Testis (tissue), 2 donors: ENCODE results near the gene KIF12.

Experiments
- POLR2A ChIP-seq: fragments of 450-650 bp; IDR thresholded peaks from one replicate; pipeline ENCODE4 v1.6.1; 2017; ENCODE audit warnings: antibody characterized with exemption, mild to moderate bottlenecking, moderate library complexity
- TF ChIP-seq, protein P1 (sequence below), 3 experiments: fragments of 450-650 bp in 2 of 3; fragments of 200-600 bp in 1 of 3; sonication (generic) in 1 of 3; IDR thresholded peaks; one replicate each; pipeline ENCODE4 v1.5.1; 2016 to 2019; ENCODE audit warnings: antibody characterized with exemption in 3 of 3, mild to moderate bottlenecking in 2 of 3, moderate library complexity in 1 of 3

DNA sequence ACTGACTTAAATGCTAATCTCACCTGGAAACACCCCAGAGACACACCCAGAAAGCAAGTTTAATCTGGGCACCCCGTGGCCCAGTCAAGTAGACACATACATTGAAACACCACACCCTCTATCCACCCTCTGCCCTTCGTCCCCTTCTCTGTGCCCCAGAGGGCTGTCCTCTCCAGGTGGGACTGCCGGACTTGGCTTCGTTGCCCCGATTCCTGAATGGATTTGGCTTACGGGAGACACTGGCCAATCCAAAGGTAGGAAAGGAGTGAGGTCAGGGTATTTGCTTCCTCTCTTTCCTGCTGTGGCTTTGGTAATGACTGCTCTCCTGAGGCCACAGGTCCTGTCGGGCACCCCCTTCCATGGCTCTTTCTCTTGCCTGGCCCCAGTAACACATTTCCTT is 31.0 kb upstream of the KIF12 start:
- TF ChIP-seq, protein P1, sequence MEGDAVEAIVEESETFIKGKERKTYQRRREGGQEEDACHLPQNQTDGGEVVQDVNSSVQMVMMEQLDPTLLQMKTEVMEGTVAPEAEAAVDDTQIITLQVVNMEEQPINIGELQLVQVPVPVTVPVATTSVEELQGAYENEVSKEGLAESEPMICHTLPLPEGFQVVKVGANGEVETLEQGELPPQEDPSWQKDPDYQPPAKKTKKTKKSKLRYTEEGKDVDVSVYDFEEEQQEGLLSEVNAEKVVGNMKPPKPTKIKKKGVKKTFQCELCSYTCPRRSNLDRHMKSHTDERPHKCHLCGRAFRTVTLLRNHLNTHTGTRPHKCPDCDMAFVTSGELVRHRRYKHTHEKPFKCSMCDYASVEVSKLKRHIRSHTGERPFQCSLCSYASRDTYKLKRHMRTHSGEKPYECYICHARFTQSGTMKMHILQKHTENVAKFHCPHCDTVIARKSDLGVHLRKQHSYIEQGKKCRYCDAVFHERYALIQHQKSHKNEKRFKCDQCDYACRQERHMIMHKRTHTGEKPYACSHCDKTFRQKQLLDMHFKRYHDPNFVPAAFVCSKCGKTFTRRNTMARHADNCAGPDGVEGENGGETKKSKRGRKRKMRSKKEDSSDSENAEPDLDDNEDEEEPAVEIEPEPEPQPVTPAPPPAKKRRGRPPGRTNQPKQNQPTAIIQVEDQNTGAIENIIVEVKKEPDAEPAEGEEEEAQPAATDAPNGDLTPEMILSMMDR (IDR thresholded peaks at IDR 0.05), result no peak
- no peak for TF ChIP-seq POLR2A
